Activated CD8-positive, alpha-beta T cell treated with anti-CD3 and anti-CD28 coated beads for 36 hours (primary cell): ENCODE measurements around the gene ANKRD11. TPM values are rescaled to one million over a fixed set of nuclear protein-coding genes. Genes with fewer than 3 reads are reported as not detected.

ENCODE experiments used
- ATAC-seq: fragments of 200-7000 bp; cut with Tn5 transposase; one replicate; pipeline ENCODE4 v1.10.0; 2021; ENCODE audit warnings: mild to moderate bottlenecking, moderate library complexity
- CTCF ChIA-PET: fragments of 350-600 bp; sonication (Branson Sonifier 250); formaldehyde crosslinking; loops from one replicate; lab custom pipeline; 2021; ENCODE audit warnings: antibody characterized with exemption; lab: Charles Lee
- POLR2A ChIA-PET: fragments of 350-600 bp; sonication (Branson Sonifier 250); formaldehyde crosslinking; loops from one replicate; lab custom pipeline; 2021; ENCODE audit warnings: antibody characterized with exemption; lab: Charles Lee
- DNase-seq: peaks from one replicate; pipeline ENCODE4 v3.0.0-alpha.2; 2020
- H3K27ac Mint-ChIP-seq: one replicate; pipeline ENCODE4 v1.8.0; 2021; ENCODE audit warnings: mild to moderate bottlenecking, mixed read lengths
- H3K27me3 Mint-ChIP-seq: one replicate; pipeline ENCODE4 v1.8.0; 2021; ENCODE audit warnings: mixed read lengths
- H3K36me3 Mint-ChIP-seq: one replicate; pipeline ENCODE4 v1.8.0; 2021; ENCODE audit warnings: low read depth, mixed read lengths
- H3K4me1 Mint-ChIP-seq: one replicate; pipeline ENCODE4 v1.8.0; 2021; ENCODE audit warnings: low read depth, mixed read lengths
- H3K4me3 Mint-ChIP-seq: one replicate; pipeline ENCODE4 v1.8.0; 2021; ENCODE audit warnings: mild to moderate bottlenecking, moderate library complexity, mixed read lengths
- H3K9me3 Mint-ChIP-seq: one replicate; pipeline ENCODE4 v1.8.0; 2021; ENCODE audit warnings: mixed read lengths
- intact Hi-C: fragments of 100-400 bp; cut with micrococcal nuclease; formaldehyde crosslinking; loops from one replicate; pipeline ENCODE4 v1.10.0; 2022
- total RNA-seq, 2 experiments: library from RNA; stranded (reverse); gene quantifications; one replicate each; pipeline ENCODE4 v1.2.3, GENCODE V29; 2021
- TF ChIP-seq, protein P1 (sequence below): fragments of 200-600 bp; IDR thresholded peaks from one replicate; pipeline ENCODE4 v1.8.0; 2022; ENCODE audit warnings: antibody characterized with exemption, mild to moderate bottlenecking

The ANKRD11 gene
- total RNA-seq, 2 experiments from 2014 or later: 145 to 147 TPM

GRCh38 chr16:89369266-89369895, 121.0 kb downstream of the ANKRD11 start:
- TF ChIP-seq, protein P1, sequence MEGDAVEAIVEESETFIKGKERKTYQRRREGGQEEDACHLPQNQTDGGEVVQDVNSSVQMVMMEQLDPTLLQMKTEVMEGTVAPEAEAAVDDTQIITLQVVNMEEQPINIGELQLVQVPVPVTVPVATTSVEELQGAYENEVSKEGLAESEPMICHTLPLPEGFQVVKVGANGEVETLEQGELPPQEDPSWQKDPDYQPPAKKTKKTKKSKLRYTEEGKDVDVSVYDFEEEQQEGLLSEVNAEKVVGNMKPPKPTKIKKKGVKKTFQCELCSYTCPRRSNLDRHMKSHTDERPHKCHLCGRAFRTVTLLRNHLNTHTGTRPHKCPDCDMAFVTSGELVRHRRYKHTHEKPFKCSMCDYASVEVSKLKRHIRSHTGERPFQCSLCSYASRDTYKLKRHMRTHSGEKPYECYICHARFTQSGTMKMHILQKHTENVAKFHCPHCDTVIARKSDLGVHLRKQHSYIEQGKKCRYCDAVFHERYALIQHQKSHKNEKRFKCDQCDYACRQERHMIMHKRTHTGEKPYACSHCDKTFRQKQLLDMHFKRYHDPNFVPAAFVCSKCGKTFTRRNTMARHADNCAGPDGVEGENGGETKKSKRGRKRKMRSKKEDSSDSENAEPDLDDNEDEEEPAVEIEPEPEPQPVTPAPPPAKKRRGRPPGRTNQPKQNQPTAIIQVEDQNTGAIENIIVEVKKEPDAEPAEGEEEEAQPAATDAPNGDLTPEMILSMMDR: no peak
- ATAC-seq (no peak), DNase-seq (no peak)
- Mint-ChIP-seq H3K27ac (peak overlapping the region; percentile 57), H3K9me3 (no peaks in the 10 kb centered on the region), H3K4me1 (peaks cover 84% of the 10 kb centered on the region), H3K27me3 (no peaks in the 10 kb centered on the region), H3K36me3 (peaks cover 25% of the 10 kb centered on the region), H3K4me3 (no peak overlapping the region)
- POLR2A ChIA-PET: interaction anchor here (0.8 to 1.0 kb wide), 2 partner anchors 8 to 14 kb away, joined by 3 read pairs; no protein-coding TSS in a partner anchor
- intact Hi-C loops: no loop called here
- CTCF ChIA-PET: no interaction called here

- Mint-ChIP-seq H3K4me3 (no peak overlapping the region), H3K4me1 (peaks cover 85% of the 10 kb centered on the region), H3K27ac (peak overlapping the region; percentile 57), H3K9me3 (no peaks in the 10 kb centered on the region), H3K27me3 (no peaks in the 10 kb centered on the region), H3K36me3 (peaks cover 25% of the 10 kb centered on the region)
- intact Hi-C loops: no loop called here
- ATAC-seq: no peak
- CTCF ChIA-PET: no interaction called here
- TF ChIP-seq, protein P1: no peak
- POLR2A ChIA-PET: interaction anchor here (0.7 to 0.8 kb wide), 2 partner anchors 15 to 54 kb away, joined by 3 read pairs; no protein-coding TSS in a partner anchor
- DNase-seq: no peak
Measured at GRCh38 chr16:89368604-89369249, 121.6 kb downstream of the ANKRD11 start.

DNA sequence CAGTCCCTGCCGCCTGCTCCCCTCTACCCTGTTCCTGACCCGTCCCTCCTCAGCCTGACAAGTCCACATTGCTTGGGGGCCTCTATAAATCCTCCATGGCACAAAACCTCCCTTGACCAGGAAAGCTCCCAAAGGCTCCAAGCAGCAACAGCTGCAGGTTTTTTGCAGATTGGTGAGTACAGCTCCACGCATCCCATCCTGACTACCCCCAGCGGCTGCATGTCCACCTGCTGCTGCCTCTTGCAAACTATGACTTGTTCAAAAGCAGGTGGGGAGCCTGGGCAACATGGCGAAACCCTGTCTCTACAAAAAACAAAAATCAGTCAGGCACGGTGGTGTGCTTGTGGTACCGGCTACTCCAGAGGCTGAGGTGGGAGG, 122.8 kb downstream of the ANKRD11 start:
- ChIA-PET POLR2A (no interaction called here), CTCF (interaction anchor here (1.3 kb wide), 1 partner anchor 53 kb away, joined by 3 read pairs; no protein-coding TSS in a partner anchor)
- Mint-ChIP-seq H3K4me1 (peaks cover 81% of the 10 kb centered on the region), H3K27me3 (no peaks in the 10 kb centered on the region), H3K4me3 (no peak overlapping the region), H3K36me3 (peaks cover 19% of the 10 kb centered on the region), H3K27ac (no peak overlapping the region), H3K9me3 (no peaks in the 10 kb centered on the region)
- DNase-seq (no peak), ATAC-seq (no peak)
- intact Hi-C loops: no loop called here
- TF ChIP-seq, protein P1: no peak

- Mint-ChIP-seq H3K27me3 (no peaks in the 10 kb centered on the region), H3K9me3 (no peaks in the 10 kb centered on the region), H3K4me3 (no peak overlapping the region), H3K4me1 (peaks cover 86% of the 10 kb centered on the region), H3K36me3 (peaks cover 19% of the 10 kb centered on the region), H3K27ac (peak overlapping the region; percentile 43)
- DNase-seq: no peak
- CTCF ChIA-PET: interaction anchor here (1.3 kb wide), 1 partner anchor 52 kb away, joined by 3 read pairs; no protein-coding TSS in a partner anchor
- POLR2A ChIA-PET: no interaction called here
- ATAC-seq: no peak
- TF ChIP-seq, protein P1: no peak
- intact Hi-C loops: no loop called here
Measured at GRCh38 chr16:89366561-89367537, 123.5 kb downstream of the ANKRD11 start.
